GM23338 (cell line): ENCODE results near the gene DPM1. TPM values are rescaled to one million over a fixed set of nuclear protein-coding genes. Genes with fewer than 3 reads are reported as not detected.

Experiments used
- ATAC-seq: fragments of 200-7000 bp; cut with Tn5 transposase; 3 replicates; pipeline ENCODE4 v1.9.1; 2020
- DNase-seq: peaks from one replicate; pipeline ENCODE4 v3.0.0-alpha.2; 2015; ENCODE audit warnings: low spot score
- H2AFZ ChIP-seq: fragments of 200-600 bp; sonication (generic); 2 replicates; pipeline ENCODE4 v1.8.0; 2016; ENCODE audit warnings: antibody characterized with exemption, mild to moderate bottlenecking, moderate library complexity
- H3F3A ChIP-seq: fragments of 200-600 bp; sonication (generic); replicated peaks from 2 replicates; pipeline ENCODE4 v1.8.0; 2017; ENCODE audit warnings: antibody characterized with exemption, mixed run types, low read depth
- H3K27ac ChIP-seq: fragments of 200-600 bp; sonication (generic); 2 replicates; pipeline ENCODE4 v1.6.1; 2016; ENCODE audit warnings: low read depth
- H3K27me3 ChIP-seq: fragments of 200-600 bp; sonication (generic); 2 replicates; pipeline ENCODE4 v1.8.0; 2016; ENCODE audit warnings: mild to moderate bottlenecking, mixed run types, moderate library complexity; ENCODE audit not compliant: insufficient read depth
- H3K36me3 ChIP-seq: fragments of 200-600 bp; sonication (generic); 2 replicates; pipeline ENCODE4 v1.8.0; 2016; ENCODE audit warnings: mild to moderate bottlenecking; ENCODE audit not compliant: insufficient read depth
- H3K4me1 ChIP-seq: fragments of 200-600 bp; sonication (generic); 2 replicates; pipeline ENCODE4 v1.8.0; 2016; ENCODE audit warnings: mild to moderate bottlenecking, moderate library complexity; ENCODE audit not compliant: insufficient read depth
- H3K4me2 ChIP-seq: fragments of 200-600 bp; sonication (generic); 2 replicates; pipeline ENCODE4 v1.7.1; 2017; ENCODE audit warnings: mixed run types
- H3K4me3 ChIP-seq: fragments of 200-600 bp; sonication (generic); 2 replicates; pipeline ENCODE4 v1.6.1; 2016; ENCODE audit warnings: mixed run types
- H3K79me2 ChIP-seq: fragments of 200-600 bp; sonication (generic); replicated peaks from 2 replicates; pipeline ENCODE4 v1.8.0; 2017; ENCODE audit warnings: mild to moderate bottlenecking; ENCODE audit not compliant: insufficient read depth
- H3K9me2 ChIP-seq: fragments of 200-600 bp; sonication (generic); 2 replicates; pipeline ENCODE4 v1.8.0; 2017; ENCODE audit not compliant: insufficient read depth
- H4K20me1 ChIP-seq: fragments of 200-600 bp; sonication (generic); replicated peaks from 2 replicates; pipeline ENCODE4 v1.8.0; 2017; ENCODE audit warnings: mild to moderate bottlenecking; ENCODE audit not compliant: insufficient read depth
- H3K27ac Mint-ChIP-seq: 2 replicates; pipeline ENCODE4 v1.8.0; 2020; ENCODE audit warnings: inconsistent platforms, mild to moderate bottlenecking, moderate library complexity, mixed read lengths
- H3K27me3 Mint-ChIP-seq: 3 replicates; pipeline ENCODE4 v1.8.0; 2022; ENCODE audit warnings: low read depth, mild to moderate bottlenecking, moderate library complexity, mixed read lengths, inconsistent platforms; ENCODE audit not compliant: insufficient read depth, poor library complexity
- H3K36me3 Mint-ChIP-seq: 3 replicates; pipeline ENCODE4 v1.8.0; 2021; ENCODE audit warnings: low read depth, mild to moderate bottlenecking, inconsistent platforms, moderate library complexity, mixed read lengths
- H3K4me1 Mint-ChIP-seq: 3 replicates; pipeline ENCODE4 v1.8.0; 2020; ENCODE audit warnings: mild to moderate bottlenecking, inconsistent platforms, mixed read lengths
- H3K4me3 Mint-ChIP-seq: 3 replicates; pipeline ENCODE4 v1.8.0; 2021; ENCODE audit warnings: moderate library complexity, mild to moderate bottlenecking, inconsistent platforms, mixed read lengths
- H3K9me3 Mint-ChIP-seq: 3 replicates; pipeline ENCODE4 v1.8.0; 2020; ENCODE audit warnings: moderate library complexity, mild to moderate bottlenecking, inconsistent platforms, mixed read lengths
- CREB1 ChIP-seq: fragments of 250-450 bp; sonication (Bioruptor Pico); IDR thresholded peaks from 2 replicates; pipeline ENCODE4 v1.5.0; 2020; ENCODE audit warnings: low read depth, mild to moderate bottlenecking, moderate library complexity
- STAT1 ChIP-seq: IDR thresholded peaks from one replicate; pipeline ENCODE4 v1.6.1; 2016; ENCODE audit warnings: antibody characterized with exemption; ENCODE audit not compliant: unreplicated experiment
- polyA plus RNA-seq: library from polyadenylated mRNA; unstranded; fragments of >200 nt; fragmentation: Nextera tagmentation; extraction: Ambion mirVana; gene quantifications from 2 replicates; pipeline ENCODE4 v1.2.1, GENCODE V29; 2016
- total RNA-seq: library from RNA; depleted of rRNA; stranded (reverse); fragments of >200 nt; shearing (Covaris generic); gene quantifications from 2 replicates; pipeline ENCODE4 v1.2.3, GENCODE V29; 2014
- TF ChIP-seq, protein P1 (sequence below), 2 experiments: fragments of 200-600 bp in 1 of 2; sonication (generic) in 1 of 2; conservative IDR thresholded peaks; 2 replicates each; pipeline versions ENCODE4 v1.5.1 to v1.6.1; 2016 to 2017; ENCODE audit warnings: antibody characterized with exemption in 2 of 2, low read depth in 2 of 2, mild to moderate bottlenecking in 2 of 2, moderate library complexity in 1 of 2
- TF ChIP-seq, protein P2 (sequence below): fragments of 250-450 bp; sonication (Bioruptor Pico); IDR thresholded peaks from 2 replicates; pipeline ENCODE4 v1.5.0; 2020; ENCODE audit warnings: mild to moderate bottlenecking, moderate library complexity

DPM1 gene
- total and polyA plus RNA-seq, 2 experiments from 2014 or later, result 71.7 to 130 TPM

DNA sequence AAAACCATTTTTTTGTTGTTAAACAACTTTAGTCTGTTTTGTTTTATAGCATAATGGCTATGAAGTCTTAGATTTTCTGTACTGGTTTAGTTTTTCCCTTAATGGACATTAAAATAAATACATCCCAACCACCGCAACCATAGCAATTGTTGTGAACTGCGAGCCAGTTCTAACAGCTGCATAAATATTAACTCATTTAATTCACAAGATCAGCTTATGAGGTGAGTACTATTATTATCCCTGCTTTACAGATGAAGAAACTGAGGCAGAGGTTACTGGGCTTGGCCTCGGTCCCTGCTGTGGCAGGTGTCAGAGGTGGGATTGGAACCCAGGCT, 23.3 kb upstream of the DPM1 start:
- Mint-ChIP-seq H3K27me3 (no peaks in the 10 kb centered on the region), H3K36me3 (no peaks in the 10 kb centered on the region), H3K27ac (no peak overlapping the region), H3K4me1 (peaks cover 4% of the 10 kb centered on the region; the same call in 1 of the 3 replicates), H3K4me3 (no peak overlapping the region), H3K9me3 (no peaks in the 10 kb centered on the region; the same call in 2 of the 3 replicates)
- no peak for DNase-seq
- Histone ChIP-seq H3K4me2 (no peak overlapping the region), H3F3A (0 out of 2 replicates have a peak, but pooled peaks cover 2% of the 10 kb centered on the region), H3K27ac (no peak overlapping the region), H3K36me3 (no peaks in the 10 kb centered on the region), H2AFZ (no peak overlapping the region), H4K20me1 (no peaks in the 10 kb centered on the region), H3K27me3 (no peaks in the 10 kb centered on the region), H3K79me2 (no peaks in the 10 kb centered on the region), H3K4me3 (no peak overlapping the region), H3K4me1 (no peaks in the 10 kb centered on the region), H3K9me2 (no peaks in the 10 kb centered on the region)
- ATAC-seq, result no peak
- TF ChIP-seq, protein P1, sequence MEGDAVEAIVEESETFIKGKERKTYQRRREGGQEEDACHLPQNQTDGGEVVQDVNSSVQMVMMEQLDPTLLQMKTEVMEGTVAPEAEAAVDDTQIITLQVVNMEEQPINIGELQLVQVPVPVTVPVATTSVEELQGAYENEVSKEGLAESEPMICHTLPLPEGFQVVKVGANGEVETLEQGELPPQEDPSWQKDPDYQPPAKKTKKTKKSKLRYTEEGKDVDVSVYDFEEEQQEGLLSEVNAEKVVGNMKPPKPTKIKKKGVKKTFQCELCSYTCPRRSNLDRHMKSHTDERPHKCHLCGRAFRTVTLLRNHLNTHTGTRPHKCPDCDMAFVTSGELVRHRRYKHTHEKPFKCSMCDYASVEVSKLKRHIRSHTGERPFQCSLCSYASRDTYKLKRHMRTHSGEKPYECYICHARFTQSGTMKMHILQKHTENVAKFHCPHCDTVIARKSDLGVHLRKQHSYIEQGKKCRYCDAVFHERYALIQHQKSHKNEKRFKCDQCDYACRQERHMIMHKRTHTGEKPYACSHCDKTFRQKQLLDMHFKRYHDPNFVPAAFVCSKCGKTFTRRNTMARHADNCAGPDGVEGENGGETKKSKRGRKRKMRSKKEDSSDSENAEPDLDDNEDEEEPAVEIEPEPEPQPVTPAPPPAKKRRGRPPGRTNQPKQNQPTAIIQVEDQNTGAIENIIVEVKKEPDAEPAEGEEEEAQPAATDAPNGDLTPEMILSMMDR (conservative IDR thresholded peaks at IDR 0.05; ENCODE audit: low read depth in 2 of 2), result 0 out of 4 replicates have a peak, but pooled peaks of 1 of the 2 experiments have one; percentile 3
- TF ChIP-seq STAT1 (no peak), CREB1 (CRISPR knock-in tag) (no peak)
- TF ChIP-seq, protein P2, sequence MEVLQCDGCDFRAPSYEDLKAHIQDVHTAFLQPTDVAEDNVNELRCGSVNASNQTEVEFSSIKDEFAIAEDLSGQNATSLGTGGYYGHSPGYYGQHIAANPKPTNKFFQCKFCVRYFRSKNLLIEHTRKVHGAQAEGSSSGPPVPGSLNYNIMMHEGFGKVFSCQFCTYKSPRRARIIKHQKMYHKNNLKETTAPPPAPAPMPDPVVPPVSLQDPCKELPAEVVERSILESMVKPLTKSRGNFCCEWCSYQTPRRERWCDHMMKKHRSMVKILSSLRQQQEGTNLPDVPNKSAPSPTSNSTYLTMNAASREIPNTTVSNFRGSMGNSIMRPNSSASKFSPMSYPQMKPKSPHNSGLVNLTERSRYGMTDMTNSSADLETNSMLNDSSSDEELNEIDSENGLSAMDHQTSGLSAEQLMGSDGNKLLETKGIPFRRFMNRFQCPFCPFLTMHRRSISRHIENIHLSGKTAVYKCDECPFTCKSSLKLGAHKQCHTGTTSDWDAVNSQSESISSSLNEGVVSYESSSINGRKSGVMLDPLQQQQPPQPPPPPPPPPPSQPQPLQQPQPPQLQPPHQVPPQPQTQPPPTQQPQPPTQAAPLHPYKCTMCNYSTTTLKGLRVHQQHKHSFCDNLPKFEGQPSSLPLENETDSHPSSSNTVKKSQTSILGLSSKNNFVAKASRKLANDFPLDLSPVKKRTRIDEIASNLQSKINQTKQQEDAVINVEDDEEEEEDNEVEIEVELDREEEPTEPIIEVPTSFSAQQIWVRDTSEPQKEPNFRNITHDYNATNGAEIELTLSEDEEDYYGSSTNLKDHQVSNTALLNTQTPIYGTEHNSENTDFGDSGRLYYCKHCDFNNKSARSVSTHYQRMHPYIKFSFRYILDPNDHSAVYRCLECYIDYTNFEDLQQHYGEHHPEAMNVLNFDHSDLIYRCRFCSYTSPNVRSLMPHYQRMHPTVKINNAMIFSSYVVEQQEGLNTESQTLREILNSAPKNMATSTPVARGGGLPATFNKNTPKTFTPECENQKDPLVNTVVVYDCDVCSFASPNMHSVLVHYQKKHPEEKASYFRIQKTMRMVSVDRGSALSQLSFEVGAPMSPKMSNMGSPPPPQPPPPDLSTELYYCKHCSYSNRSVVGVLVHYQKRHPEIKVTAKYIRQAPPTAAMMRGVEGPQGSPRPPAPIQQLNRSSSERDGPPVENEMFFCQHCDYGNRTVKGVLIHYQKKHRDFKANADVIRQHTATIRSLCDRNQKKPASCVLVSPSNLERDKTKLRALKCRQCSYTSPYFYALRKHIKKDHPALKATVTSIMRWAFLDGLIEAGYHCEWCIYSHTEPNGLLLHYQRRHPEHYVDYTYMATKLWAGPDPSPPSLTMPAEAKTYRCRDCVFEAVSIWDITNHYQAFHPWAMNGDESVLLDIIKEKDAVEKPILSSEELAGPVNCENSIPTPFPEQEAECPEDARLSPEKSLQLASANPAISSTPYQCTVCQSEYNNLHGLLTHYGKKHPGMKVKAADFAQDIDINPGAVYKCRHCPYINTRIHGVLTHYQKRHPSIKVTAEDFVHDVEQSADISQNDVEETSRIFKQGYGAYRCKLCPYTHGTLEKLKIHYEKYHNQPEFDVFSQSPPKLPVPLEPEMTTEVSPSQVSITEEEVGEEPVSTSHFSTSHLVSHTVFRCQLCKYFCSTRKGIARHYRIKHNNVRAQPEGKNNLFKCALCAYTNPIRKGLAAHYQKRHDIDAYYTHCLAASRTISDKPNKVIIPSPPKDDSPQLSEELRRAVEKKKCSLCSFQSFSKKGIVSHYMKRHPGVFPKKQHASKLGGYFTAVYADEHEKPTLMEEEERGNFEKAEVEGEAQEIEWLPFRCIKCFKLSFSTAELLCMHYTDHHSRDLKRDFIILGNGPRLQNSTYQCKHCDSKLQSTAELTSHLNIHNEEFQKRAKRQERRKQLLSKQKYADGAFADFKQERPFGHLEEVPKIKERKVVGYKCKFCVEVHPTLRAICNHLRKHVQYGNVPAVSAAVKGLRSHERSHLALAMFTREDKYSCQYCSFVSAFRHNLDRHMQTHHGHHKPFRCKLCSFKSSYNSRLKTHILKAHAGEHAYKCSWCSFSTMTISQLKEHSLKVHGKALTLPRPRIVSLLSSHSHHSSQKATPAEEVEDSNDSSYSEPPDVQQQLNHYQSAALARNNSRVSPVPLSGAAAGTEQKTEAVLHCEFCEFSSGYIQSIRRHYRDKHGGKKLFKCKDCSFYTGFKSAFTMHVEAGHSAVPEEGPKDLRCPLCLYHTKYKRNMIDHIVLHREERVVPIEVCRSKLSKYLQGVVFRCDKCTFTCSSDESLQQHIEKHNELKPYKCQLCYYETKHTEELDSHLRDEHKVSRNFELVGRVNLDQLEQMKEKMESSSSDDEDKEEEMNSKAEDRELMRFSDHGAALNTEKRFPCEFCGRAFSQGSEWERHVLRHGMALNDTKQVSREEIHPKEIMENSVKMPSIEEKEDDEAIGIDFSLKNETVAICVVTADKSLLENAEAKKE (CRISPR knock-in tag), result no peak
